H9 (cell line): ENCODE data around the gene ACOXL. TPM values are rescaled to one million over a fixed set of nuclear protein-coding genes. Genes with fewer than 3 reads are reported as not detected.

Source experiments
- DNase-seq: peaks from one replicate; pipeline ENCODE4 v3.0.0-alpha.2; 2017
- H2AFZ ChIP-seq: one replicate; pipeline ENCODE4 v1.6.1; 2013; ENCODE audit warnings: mild to moderate bottlenecking, low read length, control low read depth, moderate library complexity
- H2AK5ac ChIP-seq: 2 replicates; pipeline ENCODE4 v1.6.1; 2013; ENCODE audit warnings: low read length, control low read depth, mixed read lengths; ENCODE audit not compliant: insufficient read length
- H2BK120ac ChIP-seq: one replicate; pipeline ENCODE4 v1.6.1; 2013; ENCODE audit warnings: low read depth, mild to moderate bottlenecking, low read length, control low read depth, inconsistent platforms; ENCODE audit not compliant: poor library complexity, severe bottlenecking
- H2BK12ac ChIP-seq: 2 replicates; pipeline ENCODE4 v1.6.1; 2013; ENCODE audit warnings: low read length, control low read depth, mixed read lengths, low read depth; ENCODE audit not compliant: insufficient read length
- H2BK15ac ChIP-seq: 2 replicates; pipeline ENCODE4 v1.6.1; 2013; ENCODE audit warnings: low read depth, low read length, control low read depth
- H2BK20ac ChIP-seq: one replicate; pipeline ENCODE4 v1.6.1; 2013; ENCODE audit warnings: low read depth, mild to moderate bottlenecking, low read length, control low read depth, inconsistent platforms; ENCODE audit not compliant: poor library complexity, severe bottlenecking
- H2BK5ac ChIP-seq: 2 replicates; pipeline ENCODE4 v1.6.1; 2013; ENCODE audit warnings: low read length, control low read depth, mixed read lengths; ENCODE audit not compliant: insufficient read length
- H3K14ac ChIP-seq: 2 replicates; pipeline ENCODE4 v1.6.1; 2013; ENCODE audit warnings: low read length, control low read depth; ENCODE audit not compliant: insufficient read depth
- H3K18ac ChIP-seq: 2 replicates; pipeline ENCODE4 v1.6.1; 2013; ENCODE audit warnings: low read depth, mild to moderate bottlenecking, mixed read lengths, low read length, control low read depth; ENCODE audit not compliant: insufficient read length
- H3K23ac ChIP-seq: 2 replicates; pipeline ENCODE4 v1.6.1; 2013; ENCODE audit warnings: low read length, control low read depth, mixed read lengths, low read depth; ENCODE audit not compliant: insufficient read length
- H3K23me2 ChIP-seq: 2 replicates; pipeline ENCODE4 v1.6.1; 2013; ENCODE audit warnings: low read depth, mild to moderate bottlenecking, mixed read lengths, low read length, control low read depth; ENCODE audit not compliant: insufficient read length, poor library complexity, severe bottlenecking
- H3K27ac ChIP-seq: 2 replicates; pipeline ENCODE4 v1.5.1; 2013; ENCODE audit warnings: low read length, control low read depth, mixed read lengths, low read depth; ENCODE audit not compliant: insufficient read length
- H3K27me3 ChIP-seq: 2 replicates; pipeline ENCODE4 v1.6.1; 2013; ENCODE audit warnings: low read length, control low read depth, inconsistent platforms; ENCODE audit not compliant: insufficient read depth
- H3K4ac ChIP-seq: 2 replicates; pipeline ENCODE4 v1.6.1; 2013; ENCODE audit warnings: low read depth, mild to moderate bottlenecking, control low read depth, inconsistent platforms, low read length, moderate library complexity
- H3K4me1 ChIP-seq: 2 replicates; pipeline ENCODE4 v1.6.1; 2013; ENCODE audit warnings: low read length, control low read depth, inconsistent platforms; ENCODE audit not compliant: insufficient read depth
- H3K4me2 ChIP-seq: 2 replicates; pipeline ENCODE4 v1.6.1; 2013; ENCODE audit warnings: low read length, control low read depth, mixed read lengths; ENCODE audit not compliant: insufficient read length, insufficient read depth
- H3K56ac ChIP-seq: 2 replicates; pipeline ENCODE4 v1.6.1; 2013; ENCODE audit warnings: low read depth, mild to moderate bottlenecking, mixed read lengths, low read length, control low read depth; ENCODE audit not compliant: insufficient read length
- H3K79me1 ChIP-seq: 2 replicates; pipeline ENCODE4 v1.6.1; 2013; ENCODE audit warnings: low read depth, mild to moderate bottlenecking, moderate library complexity, low read length, control low read depth, inconsistent platforms; ENCODE audit not compliant: insufficient read depth, poor library complexity, severe bottlenecking
- H3K79me2 ChIP-seq: 2 replicates; pipeline ENCODE4 v1.6.1; 2013; ENCODE audit warnings: low read length, control low read depth, inconsistent platforms; ENCODE audit not compliant: insufficient read depth
- H3K9ac ChIP-seq: 2 replicates; pipeline ENCODE4 v1.6.1; 2013; ENCODE audit warnings: low read length, control low read depth, mixed read lengths; ENCODE audit not compliant: insufficient read length; ENCODE audit errors: extremely low read depth
- H3K9me3 ChIP-seq: one replicate; pipeline ENCODE4 v1.6.1; 2013; ENCODE audit warnings: low read depth, low read length, inconsistent platforms; ENCODE audit not compliant: control insufficient read depth
- H3T11ph ChIP-seq: one replicate; pipeline ENCODE4 v1.6.1; 2013; ENCODE audit warnings: mild to moderate bottlenecking, low read length, control low read depth, inconsistent platforms
- H4K20me1 ChIP-seq: one replicate; pipeline ENCODE4 v1.6.1; 2013; ENCODE audit not compliant: control insufficient read depth, insufficient read length, insufficient read depth
- H4K5ac ChIP-seq: 2 replicates; pipeline ENCODE4 v1.6.1; 2013; ENCODE audit warnings: low read depth, mild to moderate bottlenecking, mixed read lengths, low read length, control low read depth; ENCODE audit not compliant: insufficient read length
- H4K8ac ChIP-seq: replicated peaks from 2 replicates; pipeline ENCODE4 v1.6.1; 2013; ENCODE audit warnings: low read length, control low read depth, mixed read lengths, low read depth; ENCODE audit not compliant: insufficient read length
- H4K91ac ChIP-seq: 2 replicates; pipeline ENCODE4 v1.6.1; 2013; ENCODE audit warnings: low read depth, mild to moderate bottlenecking, moderate library complexity, mixed read lengths, low read length, control low read depth; ENCODE audit not compliant: insufficient read length
- H3K27ac Mint-ChIP-seq, 3 experiments: 2 replicates in 2 of 3; 3 replicates in 1 of 3; pipeline ENCODE4 v1.8.0; 2020 to 2021; ENCODE audit warnings: mixed read lengths in 3 of 3, mild to moderate bottlenecking in 1 of 3, moderate library complexity in 1 of 3
- H3K27me3 Mint-ChIP-seq: 2 replicates; pipeline ENCODE4 v1.8.0; 2021; ENCODE audit warnings: low read depth, mild to moderate bottlenecking, moderate library complexity, mixed read lengths
- H3K36me3 Mint-ChIP-seq, 3 experiments: 2 replicates in 2 of 3; 3 replicates in 1 of 3; pipeline ENCODE4 v1.8.0; 2020 to 2021; ENCODE audit warnings: low read depth in 3 of 3, mixed read lengths in 3 of 3; ENCODE audit not compliant: insufficient read depth in 1 of 3
- H3K4me1 Mint-ChIP-seq, 2 experiments: 2 replicates each; pipeline ENCODE4 v1.8.0; 2020; ENCODE audit warnings: mixed read lengths in 2 of 2
- H3K4me3 Mint-ChIP-seq, 2 experiments: 2 replicates in 1 of 2; 3 replicates in 1 of 2; pipeline ENCODE4 v1.8.0; 2020 to 2021; ENCODE audit warnings: mild to moderate bottlenecking in 2 of 2, mixed read lengths in 2 of 2, moderate library complexity in 1 of 2
- H3K9me3 Mint-ChIP-seq, 2 experiments: 2 replicates in 1 of 2; 3 replicates in 1 of 2; pipeline ENCODE4 v1.8.0; 2020; ENCODE audit warnings: mild to moderate bottlenecking in 2 of 2, mixed read lengths in 2 of 2, moderate library complexity in 1 of 2
- WGBS: extraction: QIAGEN DNeasy Blood & Tissue Kit; methylation state at CpG from one replicate; pipeline ENCODE4 v1.1.7; 2013; ENCODE audit warnings: missing lambda C conversion rate, low lambda C conversion rate, mixed read lengths; ENCODE audit not compliant: insufficient read length; ENCODE audit errors: extremely low coverage; 5-methylcytosine and 5-hydroxymethylcytosine counted together
- total RNA-seq: library from RNA; stranded (reverse); gene quantifications from 2 replicates; pipeline ENCODE4 v1.2.1, GENCODE V29; 2021
- TF ChIP-seq, protein P1 (sequence below): fragments of 200-600 bp; sonication (generic); conservative IDR thresholded peaks from 3 replicates; pipeline ENCODE4 v1.8.0; 2021; ENCODE audit warnings: antibody characterized with exemption, mild to moderate bottlenecking

Gene ACOXL
- total RNA-seq, 1 experiment from 2014 or later: 37.6 TPM

DNA sequence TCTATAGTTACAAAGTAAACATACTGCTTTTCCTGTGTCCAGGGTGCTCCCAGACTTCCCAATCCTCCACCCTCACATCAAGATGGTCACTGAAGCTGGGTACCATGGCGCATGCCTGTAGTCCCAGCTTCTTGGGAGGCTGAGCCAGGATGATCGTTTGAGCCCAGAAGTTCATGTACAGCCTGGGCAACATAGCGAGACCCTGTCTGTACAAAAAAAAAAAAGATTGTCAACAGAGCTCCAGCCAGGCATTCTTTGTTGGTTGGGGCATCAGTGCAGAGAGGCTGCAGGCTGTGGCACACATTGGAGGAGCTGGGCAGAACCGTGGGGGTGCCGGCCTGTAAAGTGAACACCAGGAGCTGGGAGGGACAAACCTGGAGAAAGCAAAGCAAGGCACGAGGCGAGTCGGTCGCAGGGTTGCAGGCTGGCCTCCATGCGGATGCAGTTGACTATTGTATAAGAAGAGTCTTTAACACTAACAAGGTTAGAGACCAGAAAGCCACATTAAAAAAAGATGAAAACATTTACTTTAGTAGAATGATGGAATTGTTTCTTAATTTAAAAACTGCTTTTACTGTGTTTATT is 51.8 kb downstream of the ACOXL start:
- no peaks in the 10 kb centered on the region for H3K9me3 ChIP-seq
- no peak overlapping the region for H2BK20ac ChIP-seq
- H2BK12ac ChIP-seq: no peak overlapping the region
- no peak for DNase-seq
- no peak overlapping the region for H2BK15ac ChIP-seq
- no peaks in the 10 kb centered on the region for H3K23me2 ChIP-seq
- no peak overlapping the region for H3K4me2 ChIP-seq
- H3T11ph ChIP-seq: no peak overlapping the region
- H3K79me1 ChIP-seq: peaks cover 4% of the 10 kb centered on the region
- H4K5ac ChIP-seq: no peak overlapping the region
- H2BK120ac ChIP-seq: no peak overlapping the region
- H3K27me3 ChIP-seq: no peaks in the 10 kb centered on the region
- H3K18ac ChIP-seq: no peak overlapping the region
- H4K91ac ChIP-seq: no peak overlapping the region
- no peak overlapping the region for H2AK5ac ChIP-seq
- no peaks in the 10 kb centered on the region for H3K4me1 ChIP-seq
- TF ChIP-seq, protein P1, sequence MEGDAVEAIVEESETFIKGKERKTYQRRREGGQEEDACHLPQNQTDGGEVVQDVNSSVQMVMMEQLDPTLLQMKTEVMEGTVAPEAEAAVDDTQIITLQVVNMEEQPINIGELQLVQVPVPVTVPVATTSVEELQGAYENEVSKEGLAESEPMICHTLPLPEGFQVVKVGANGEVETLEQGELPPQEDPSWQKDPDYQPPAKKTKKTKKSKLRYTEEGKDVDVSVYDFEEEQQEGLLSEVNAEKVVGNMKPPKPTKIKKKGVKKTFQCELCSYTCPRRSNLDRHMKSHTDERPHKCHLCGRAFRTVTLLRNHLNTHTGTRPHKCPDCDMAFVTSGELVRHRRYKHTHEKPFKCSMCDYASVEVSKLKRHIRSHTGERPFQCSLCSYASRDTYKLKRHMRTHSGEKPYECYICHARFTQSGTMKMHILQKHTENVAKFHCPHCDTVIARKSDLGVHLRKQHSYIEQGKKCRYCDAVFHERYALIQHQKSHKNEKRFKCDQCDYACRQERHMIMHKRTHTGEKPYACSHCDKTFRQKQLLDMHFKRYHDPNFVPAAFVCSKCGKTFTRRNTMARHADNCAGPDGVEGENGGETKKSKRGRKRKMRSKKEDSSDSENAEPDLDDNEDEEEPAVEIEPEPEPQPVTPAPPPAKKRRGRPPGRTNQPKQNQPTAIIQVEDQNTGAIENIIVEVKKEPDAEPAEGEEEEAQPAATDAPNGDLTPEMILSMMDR: no peak
- H3K4me3 Mint-ChIP-seq: no peak overlapping the region
- peaks cover 24 to 57% (median 42%) of the 10 kb centered on the region in 3 experiments; a peak in 6 of 7 replicates for H3K36me3 Mint-ChIP-seq
- H3K27me3 Mint-ChIP-seq: no peaks in the 10 kb centered on the region
- H2AFZ ChIP-seq: no peak overlapping the region
- H3K23ac ChIP-seq: no peak overlapping the region
- no peak overlapping the region for H3K56ac ChIP-seq
- H3K4ac ChIP-seq: no peak overlapping the region
- no peak overlapping the region for H3K27ac ChIP-seq
- H3K79me2 ChIP-seq: no peaks in the 10 kb centered on the region
- H3K9ac ChIP-seq: no peak overlapping the region
- H4K8ac ChIP-seq: no peak overlapping the region
- no peak overlapping the region for H3K14ac ChIP-seq
- WGBS: no CpG with 5 or more reads among the region's 10 CpGs
- H2BK5ac ChIP-seq: no peak overlapping the region
- H3K27ac Mint-ChIP-seq: peak overlapping the region in 2 of 3 experiments; percentile 64 to 71; a peak in 2 of 7 replicates
- no peaks in the 10 kb centered on the region for H4K20me1 ChIP-seq
- peaks cover 2 to 3% of the 10 kb centered on the region in 2 experiments; a peak in 2 of 5 replicates for H3K9me3 Mint-ChIP-seq
- H3K4me1 Mint-ChIP-seq: peaks cover 0 to 3% of the 10 kb centered on the region in 2 experiments; a peak in 1 of 4 replicates
